ENCODE data around the gene ADD3.

Gene ADD3

GRCh38 chr10:110074298-110074697 is 66.5 kb downstream of the ADD3 start:
- DNase-seq, result no peak

GRCh38 chr10:110074758-110075671 is 67.2 kb downstream of the ADD3 start:
- DNase-seq, result no peak

- DNase-seq, result no peak
Measured at GRCh38 chr10:110075686-110076085, 67.9 kb downstream of the ADD3 start.

GRCh38 chr10:110076559-110077318 is 69.0 kb downstream of the ADD3 start:
- no peak for DNase-seq

- no peak for DNase-seq
Measured at GRCh38 chr10:110077436-110078130, 69.8 kb downstream of the ADD3 start.

- no peak for DNase-seq
Measured at GRCh38 chr10:110078317-110078716, 70.5 kb downstream of the ADD3 start.

GRCh38 chr10:110081911-110082310 is 74.1 kb downstream of the ADD3 start:
- no peak for DNase-seq

GRCh38 chr10:110083884-110084283 is 76.1 kb downstream of the ADD3 start:
- DNase-seq, result no peak

GRCh38 chr10:110087682-110088081 is 79.9 kb downstream of the ADD3 start:
- no peak for DNase-seq

GRCh38 chr10:110088367-110089104 is 80.8 kb downstream of the ADD3 start:
- no peak for DNase-seq

- no peak for DNase-seq
Measured at GRCh38 chr10:110091830-110092229, 84.0 kb downstream of the ADD3 start.

GRCh38 chr10:110093722-110094121 is 85.9 kb downstream of the ADD3 start:
- DNase-seq, result no peak

GRCh38 chr10:110094786-110095185 is 87.0 kb downstream of the ADD3 start:
- DNase-seq, result no peak

- DNase-seq, result no peak
Measured at GRCh38 chr10:110101464-110102144, 93.8 kb downstream of the ADD3 start.

- DNase-seq, result no peak
Measured at GRCh38 chr10:110103921-110104461, 96.2 kb downstream of the ADD3 start.

GRCh38 chr10:110105873-110106272 is 98.1 kb downstream of the ADD3 start:
- no peak for DNase-seq

GRCh38 chr10:110107430-110107829 is 99.6 kb downstream of the ADD3 start:
- DNase-seq, result no peak

GRCh38 chr10:110107887-110108286 is 100.1 kb downstream of the ADD3 start:
- no peak for DNase-seq

- no peak for DNase-seq
Measured at GRCh38 chr10:110109511-110109910, 101.7 kb downstream of the ADD3 start.

GRCh38 chr10:110110338-110110737 is 102.6 kb downstream of the ADD3 start:
- DNase-seq, result no peak

GRCh38 chr10:110113670-110114337 is 106.0 kb downstream of the ADD3 start:
- no peak for DNase-seq

All from NCI-H2107 (cell line).